Measurements from ENCODE around the gene SELENOW. TPM values are rescaled to one million over a fixed set of nuclear protein-coding genes. Genes with fewer than 3 reads are reported as not detected.

SELENOW gene
- total and polyA plus RNA-seq, 2 of the 8 experiments (the other 6 are each of a cell fraction or from before 2014, with no cell fraction given), result 371 to 588 TPM

GRCh38 chr19:47758443-47758804, 20.1 kb upstream of the SELENOW start:
- WGBS, 2 experiments (ENCODE audit: extremely low coverage in 1 of 2, insufficient coverage in 1 of 2, insufficient read length in 1 of 2, insufficient replicate concordance in 2 of 2, low coverage in 1 of 2, low lambda C conversion rate in 2 of 2, missing lambda C conversion rate in 1 of 2), result 95% methylated on average over 5 of the region's 5 CpGs; no CpG with 5 or more reads in 1 of the 2 experiments
- no peak overlapping the region for H2BK15ac ChIP-seq (ENCODE audit: low read length)
- CTCF ChIA-PET (ENCODE audit: partially characterized antibody), result interaction anchor here (0.6 to 1.1 kb wide), 6 partner anchors 9 to 1724 kb away, joined by 3 to 5 read pairs (median 3); no protein-coding TSS in a partner anchor

More at GRCh38 chr19:47758443-47758804, 20.1 kb upstream of the SELENOW start:
- no peak overlapping the region for H3K18ac ChIP-seq (ENCODE audit: extremely low read depth, low read length)
- H4K20me1 ChIP-seq (replicated peaks in 1 of 2; ENCODE audit: control insufficient read depth in 1 of 2, insufficient read depth in 2 of 2, low read length in 2 of 2), result peaks cover 10% of the 10 kb centered on the region in 2 experiments
- no peak overlapping the region for H3K14ac ChIP-seq (ENCODE audit: insufficient read length)
- no peak overlapping the region for H3K4me2 ChIP-seq (ENCODE audit: insufficient read depth in 1 of 2, low read depth in 2 of 2, low read length in 2 of 2)
- no peaks in the 10 kb centered on the region for H3K79me2 ChIP-seq (ENCODE audit: control insufficient read depth in 1 of 2, insufficient read depth in 2 of 2, low read length in 2 of 2)
- H3K9me3 ChIP-seq (ENCODE audit: insufficient read depth in 2 of 2, low read depth in 1 of 2, low read length in 1 of 2), result no peaks in the 10 kb centered on the region
- H3K79me1 ChIP-seq (ENCODE audit: low read depth, low read length), result no peaks in the 10 kb centered on the region; the same call in 1 of the 2 replicates
- no peak overlapping the region for H3K27ac ChIP-seq (ENCODE audit: low read depth, low read length)
- H2AK5ac ChIP-seq (ENCODE audit: low read depth, low read length), result no peak overlapping the region
- H3K4me3 ChIP-seq (ENCODE audit: extremely low read depth in 1 of 4, insufficient read depth in 2 of 4, low read depth in 3 of 4, low read length in 4 of 4), result no peak overlapping the region
- no peak overlapping the region for H4K5ac ChIP-seq (ENCODE audit: insufficient read length, low read depth, low read length)
- no peaks in the 10 kb centered on the region for H3K4me1 ChIP-seq (replicated peaks in 1 of 4; ENCODE audit: control insufficient read depth in 3 of 4, insufficient read depth in 4 of 4, low read length in 3 of 4)
- H2BK5ac ChIP-seq (ENCODE audit: low read depth, low read length), result no peak overlapping the region
- H3K9ac ChIP-seq (replicated peaks in 1 of 4; ENCODE audit: extremely low read depth in 1 of 4, low read depth in 3 of 4, low read length in 3 of 4), result no peak overlapping the region
- H2AFZ ChIP-seq (ENCODE audit: low read length), result no peak overlapping the region
- H3K4ac ChIP-seq (replicated peaks; ENCODE audit: insufficient read length, low read depth, low read length), result no peak overlapping the region
- no peak overlapping the region for H2BK120ac ChIP-seq (replicated peaks; ENCODE audit: low read depth, low read length)
- H4K91ac ChIP-seq (replicated peaks; ENCODE audit: insufficient read length, low read length), result no peak overlapping the region
- TF ChIP-seq ATF3 (IDR thresholded peaks at IDR 0.05; ENCODE audit: insufficient read depth, low read depth, low read length), result no peak
- TF ChIP-seq RBBP5 (IDR thresholded peaks at IDR 0.05; ENCODE audit: borderline replicate concordance, low read depth, low read length), result no peak
- no peak for TF ChIP-seq EZH2 (IDR thresholded peaks at IDR 0.05; ENCODE audit: low read depth, low read length, severe bottlenecking)
- no peak for TF ChIP-seq ZNF274 (IDR thresholded peaks at IDR 0.05; ENCODE audit: borderline replicate concordance, extremely low read depth, low read length)
- TF ChIP-seq BRCA1 (IDR thresholded peaks at IDR 0.05; ENCODE audit: low read depth, low read length), result no peak
- no peak for TF ChIP-seq JUN (IDR thresholded peaks at IDR 0.05; ENCODE audit: low read depth, low read length)
- TF ChIP-seq YY1 (IDR thresholded peaks at IDR 0.05; ENCODE audit: low read depth, low read length), result no peak
- TF ChIP-seq EP300 (IDR thresholded peaks at IDR 0.05; ENCODE audit: borderline replicate concordance in 1 of 2, low read depth in 2 of 2, low read length in 2 of 2), result no peak
- TF ChIP-seq TAF1 (IDR thresholded peaks at IDR 0.05; ENCODE audit: low read depth, low read length), result no peak
- no peak for TF ChIP-seq CREB1 (IDR thresholded peaks at IDR 0.05)
- no peaks in the 10 kb centered on the region for H3K27me3 ChIP-seq (replicated peaks in 1 of 4; ENCODE audit: control insufficient read depth in 3 of 4, extremely low read depth in 1 of 4, insufficient read depth in 3 of 4, low read length in 3 of 4)
- no peak overlapping the region for H4K8ac ChIP-seq (ENCODE audit: extremely low read depth, insufficient read depth, low read length)
- peaks cover 12 to 56% (median 46%) of the 10 kb centered on the region in 4 experiments for H3K36me3 ChIP-seq (ENCODE audit: control insufficient read depth in 2 of 4, insufficient read depth in 4 of 4, low read length in 3 of 4)
- H2BK12ac ChIP-seq (ENCODE audit: low read depth, low read length), result no peak overlapping the region
- H3K23ac ChIP-seq (ENCODE audit: insufficient read length), result no peak overlapping the region
- POLR2A ChIA-PET (ENCODE audit: partially characterized antibody), result interaction anchor here (0.5 to 11.0 kb wide), 11 partner anchors 7 to 71 kb away, joined by 3 to 204 read pairs (median 4); partner anchors contain the start of genes NOP53 and SELENOW
- no peaks in the 10 kb centered on the region for H3K23me2 ChIP-seq (ENCODE audit: low read depth, low read length)
- no peak for DNase-seq (ENCODE audit: low read depth in 1 of 2, low spot score in 2 of 2)
- no peak overlapping the region for H3K56ac ChIP-seq (replicated peaks; ENCODE audit: insufficient read length, low read depth, low read length)
- no peak for FAIRE-seq
- H2BK20ac ChIP-seq (ENCODE audit: low read length), result no peak overlapping the region

Measured in H1 (cell line).